Suprapubic skin (tissue), 4 donors: Measurements from ENCODE around the gene PYROXD2.

ENCODE experiments used
- EP300 ChIP-seq: sonication (generic); formaldehyde crosslinking; IDR thresholded peaks from one replicate; pipeline ENCODE4 v1.6.1; 2017; ENCODE audit warnings: antibody characterized with exemption
- POLR2A ChIP-seq, 2 donors: fragments of 450-650 bp; IDR thresholded peaks; one replicate each; pipeline ENCODE4 v1.6.1; 2017; ENCODE audit warnings: antibody characterized with exemption in 2 of 2, mild to moderate bottlenecking in 2 of 2, moderate library complexity in 2 of 2
- POLR2AphosphoS5 ChIP-seq, 3 donors: sonication (generic); formaldehyde crosslinking; IDR thresholded peaks; one replicate each; pipeline ENCODE4 v1.6.1; 2017; ENCODE audit warnings: antibody characterized with exemption in 3 of 3
- TF ChIP-seq, protein P1 (sequence below), 2 donors: fragments of 200-600 bp in 1 of 2; fragments of 450-650 bp in 1 of 2; sonication (generic) in 1 of 2; IDR thresholded peaks; one replicate each; pipeline ENCODE4 v1.5.1; 2016 to 2019; ENCODE audit warnings: antibody characterized with exemption in 2 of 2, mild to moderate bottlenecking in 1 of 2, moderate library complexity in 1 of 2

DNA sequence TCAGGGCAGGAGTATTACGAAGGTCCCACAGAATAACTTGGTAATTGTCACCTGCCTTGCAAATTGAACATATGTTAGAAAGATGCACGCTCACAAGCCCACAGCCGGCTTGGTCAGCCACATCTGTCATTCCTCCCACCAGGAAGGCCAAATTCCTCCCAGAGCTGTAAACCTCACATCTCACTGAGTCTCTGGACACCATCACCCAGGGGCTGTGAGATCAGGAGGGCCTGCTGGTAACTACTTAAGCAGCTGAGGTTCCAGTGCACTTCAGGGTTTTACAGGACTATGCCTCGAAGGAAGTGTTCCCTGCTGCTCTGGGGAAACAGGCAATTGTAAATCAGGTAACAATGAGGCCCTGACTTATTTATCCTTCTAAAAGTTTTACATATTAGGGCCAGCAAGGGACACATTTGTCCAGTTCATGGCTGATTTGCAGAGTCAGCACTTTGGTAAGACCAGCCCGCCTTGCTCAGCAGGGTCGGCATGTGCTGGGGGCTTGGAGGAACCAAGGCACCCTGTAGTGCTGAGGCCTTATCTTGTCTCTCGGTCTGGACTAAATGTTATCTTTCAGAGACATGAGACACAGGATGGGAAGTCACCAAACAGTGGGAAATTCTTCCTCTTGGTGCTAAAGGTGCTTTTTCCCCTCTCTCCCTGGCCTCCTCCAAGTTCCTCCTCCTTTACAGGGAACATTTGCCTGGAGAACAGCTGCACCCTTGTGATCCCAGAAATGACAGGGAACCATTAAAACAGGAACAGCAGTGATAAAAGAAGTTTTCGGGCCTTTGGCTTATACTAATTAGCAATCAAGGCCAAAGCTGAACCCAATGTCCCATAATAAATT, 34.3 kb downstream of the PYROXD2 start:
- no peak for TF ChIP-seq POLR2A (IDR thresholded peaks at IDR 0.05)
- TF ChIP-seq, protein P1, sequence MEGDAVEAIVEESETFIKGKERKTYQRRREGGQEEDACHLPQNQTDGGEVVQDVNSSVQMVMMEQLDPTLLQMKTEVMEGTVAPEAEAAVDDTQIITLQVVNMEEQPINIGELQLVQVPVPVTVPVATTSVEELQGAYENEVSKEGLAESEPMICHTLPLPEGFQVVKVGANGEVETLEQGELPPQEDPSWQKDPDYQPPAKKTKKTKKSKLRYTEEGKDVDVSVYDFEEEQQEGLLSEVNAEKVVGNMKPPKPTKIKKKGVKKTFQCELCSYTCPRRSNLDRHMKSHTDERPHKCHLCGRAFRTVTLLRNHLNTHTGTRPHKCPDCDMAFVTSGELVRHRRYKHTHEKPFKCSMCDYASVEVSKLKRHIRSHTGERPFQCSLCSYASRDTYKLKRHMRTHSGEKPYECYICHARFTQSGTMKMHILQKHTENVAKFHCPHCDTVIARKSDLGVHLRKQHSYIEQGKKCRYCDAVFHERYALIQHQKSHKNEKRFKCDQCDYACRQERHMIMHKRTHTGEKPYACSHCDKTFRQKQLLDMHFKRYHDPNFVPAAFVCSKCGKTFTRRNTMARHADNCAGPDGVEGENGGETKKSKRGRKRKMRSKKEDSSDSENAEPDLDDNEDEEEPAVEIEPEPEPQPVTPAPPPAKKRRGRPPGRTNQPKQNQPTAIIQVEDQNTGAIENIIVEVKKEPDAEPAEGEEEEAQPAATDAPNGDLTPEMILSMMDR (IDR thresholded peaks at IDR 0.05): no peak
- TF ChIP-seq EP300: no peak
- TF ChIP-seq POLR2AphosphoS5 (IDR thresholded peaks at IDR 0.05): no peak
